NCI-H1417 treated with DMSO at 0.1 percent for 48 hours (cell line): Measurements from ENCODE around the gene TMEM178B.
"Not testable (repeated sequence)": the region's sequence is repeated elsewhere in the genome, so short reads cannot be mapped to it uniquely, and the experiment has no call there.

Experiments used
- DNase-seq: peaks from one replicate; lab custom pipeline; 2025; lab: John Stamatoyannopoulos, UW

The TMEM178B gene

DNA sequence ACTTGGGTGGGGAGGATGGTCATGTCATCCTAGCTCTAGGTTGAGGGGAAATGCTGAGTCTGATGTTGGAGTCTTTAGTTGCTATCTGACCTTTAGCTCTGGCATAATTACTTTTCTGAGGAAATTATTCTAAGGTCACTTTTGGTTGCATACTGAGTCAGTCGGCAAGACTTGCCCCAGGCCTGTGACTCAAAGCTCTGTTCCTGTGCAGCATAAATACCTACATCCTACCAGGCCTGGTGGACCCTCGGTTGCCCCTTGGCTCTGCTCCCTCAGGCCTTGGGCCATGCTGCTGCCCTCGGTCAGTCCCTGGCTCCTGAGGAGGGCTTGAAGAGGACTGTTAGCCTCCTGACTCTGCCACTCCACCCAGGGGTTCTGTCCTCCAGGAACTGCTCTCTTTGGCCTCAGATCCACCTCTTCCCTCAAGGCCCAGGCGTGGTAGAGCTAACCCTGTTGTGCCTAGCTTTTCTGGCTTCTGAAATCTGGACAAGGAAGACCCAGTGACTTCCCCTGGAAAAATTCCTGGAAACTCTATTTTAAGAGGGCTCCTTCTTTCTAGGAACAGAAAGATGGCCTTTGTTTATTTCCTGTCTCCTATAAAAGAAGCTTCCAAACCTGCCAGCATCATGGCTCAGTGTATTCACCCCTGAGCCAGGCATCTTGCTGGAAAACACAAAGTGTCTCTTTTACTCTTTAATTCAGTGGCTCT lies 71.2 kb downstream of the TMEM178B start:
- DNase-seq = no peak

DNA sequence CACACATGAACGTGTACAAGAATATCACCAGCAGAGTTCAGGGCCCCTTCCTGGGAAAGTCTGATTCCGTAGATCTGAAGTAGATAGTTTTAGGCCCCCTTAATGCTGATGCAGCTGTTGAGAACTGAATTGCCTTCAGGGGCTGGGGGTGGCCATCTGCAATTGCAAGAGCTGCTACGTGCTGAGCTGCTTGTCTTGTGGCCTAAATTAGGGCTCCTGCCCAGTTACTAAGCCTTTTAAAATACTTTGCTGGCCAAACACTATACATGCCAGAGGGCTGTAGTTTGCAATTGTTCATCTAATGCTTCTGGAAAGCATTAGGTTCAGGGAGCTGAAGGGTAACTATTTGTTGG lies 71.7 kb downstream of the TMEM178B start:
- no peak for DNase-seq

- no peak for DNase-seq
Measured at GRCh38 chr7:141147482-141147881, 73.6 kb downstream of the TMEM178B start.

GRCh38 chr7:141150465-141150864 lies 76.6 kb downstream of the TMEM178B start:
- no peak for DNase-seq

DNA sequence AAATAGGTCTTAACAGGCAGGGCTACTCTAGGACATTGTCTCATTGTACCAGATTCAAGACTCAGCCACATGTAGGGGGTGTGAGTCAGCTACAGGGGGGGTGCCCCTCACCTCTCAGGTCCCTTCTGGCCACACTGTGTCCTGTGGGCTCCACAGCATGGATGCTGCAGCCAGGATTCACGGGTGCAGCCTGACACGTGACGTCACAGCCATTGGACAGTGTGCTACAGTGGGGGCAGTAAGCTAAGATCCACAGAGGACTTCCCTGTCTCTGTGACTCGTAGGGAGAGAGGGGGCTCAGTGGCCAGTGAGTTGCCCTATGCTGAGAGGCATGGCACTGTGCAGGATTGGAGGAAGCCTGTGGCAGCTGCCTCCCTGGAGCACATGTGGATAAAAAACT lies 77.9 kb downstream of the TMEM178B start:
- DNase-seq = no peak

DNA sequence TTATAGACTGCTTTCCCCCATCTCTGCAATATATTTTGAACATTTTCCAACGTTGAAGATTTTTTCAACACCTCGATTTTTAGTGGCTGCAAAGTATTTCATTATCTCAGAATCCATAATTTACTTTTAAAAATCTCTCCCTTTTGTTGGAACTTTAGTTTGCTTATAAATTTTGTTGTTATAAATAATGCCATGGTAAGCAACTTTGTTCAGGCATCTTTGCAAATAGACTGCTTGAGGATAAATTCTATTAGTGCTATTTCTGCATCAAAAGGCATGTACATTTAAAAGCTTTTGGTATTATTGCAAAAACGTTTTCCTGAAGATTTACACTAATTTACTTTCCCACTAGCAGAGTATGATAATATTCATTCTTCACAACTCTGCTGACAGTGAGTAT lies 79.4 kb downstream of the TMEM178B start:
- DNase-seq = no peak

- DNase-seq = no peak
Measured at GRCh38 chr7:141154131-141154732, 80.4 kb downstream of the TMEM178B start.

- DNase-seq = no peak
Measured at GRCh38 chr7:141156407-141156806, 82.5 kb downstream of the TMEM178B start.

DNA sequence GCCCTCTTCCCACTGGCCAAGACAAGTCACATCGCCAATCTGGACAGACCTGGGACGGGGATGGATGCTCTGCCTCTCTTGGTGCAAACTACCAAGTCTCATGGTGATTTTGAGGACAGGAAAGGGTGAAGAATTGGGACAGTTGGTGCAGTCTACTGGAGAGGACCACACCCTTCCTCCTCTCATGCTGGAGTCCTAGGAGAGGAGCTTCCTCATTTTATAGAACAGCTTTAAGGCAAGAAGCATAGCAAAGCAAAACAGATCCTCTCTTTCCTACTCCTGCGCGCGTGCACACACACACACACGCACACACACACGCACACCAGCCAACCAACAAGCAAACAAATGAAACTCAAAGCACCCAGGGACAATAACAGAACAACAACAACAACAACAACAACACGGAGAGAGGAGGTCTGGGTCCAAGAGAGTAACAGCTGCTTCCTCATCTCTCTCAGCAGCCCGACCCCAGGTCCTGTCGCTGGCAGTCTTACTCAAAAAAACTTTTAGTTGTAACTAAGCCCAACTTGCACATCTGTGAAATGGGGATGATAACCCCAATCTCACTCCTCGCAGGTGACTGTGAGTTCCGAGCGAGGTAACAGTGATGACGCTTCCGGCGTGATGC lies 83.4 kb downstream of the TMEM178B start:
- DNase-seq = no peak

DNA sequence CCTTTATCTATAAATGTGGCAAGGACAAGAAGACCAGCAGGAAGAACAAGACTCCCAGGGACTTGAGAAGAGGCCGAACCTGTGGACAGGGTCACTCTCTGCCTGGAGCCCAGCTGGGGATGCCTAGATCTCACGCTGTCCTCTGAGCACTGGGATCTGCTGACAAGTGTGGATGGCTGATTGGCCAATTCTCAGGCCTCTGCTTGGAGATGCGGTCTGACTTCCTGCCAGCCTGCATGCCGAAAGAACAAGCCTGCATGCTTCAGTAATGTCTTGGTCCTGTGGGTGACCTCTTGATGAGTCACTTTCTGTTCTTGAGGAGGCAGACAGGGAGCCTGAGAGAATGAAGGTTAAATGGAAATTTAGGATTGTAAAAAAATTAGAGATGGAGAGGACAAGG lies 84.7 kb downstream of the TMEM178B start:
- no peak for DNase-seq

- no peak for DNase-seq
Measured at GRCh38 chr7:141160246-141160860, 86.5 kb downstream of the TMEM178B start.

- DNase-seq = no peak
Measured at GRCh38 chr7:141161550-141162535, 88.0 kb downstream of the TMEM178B start.

DNA sequence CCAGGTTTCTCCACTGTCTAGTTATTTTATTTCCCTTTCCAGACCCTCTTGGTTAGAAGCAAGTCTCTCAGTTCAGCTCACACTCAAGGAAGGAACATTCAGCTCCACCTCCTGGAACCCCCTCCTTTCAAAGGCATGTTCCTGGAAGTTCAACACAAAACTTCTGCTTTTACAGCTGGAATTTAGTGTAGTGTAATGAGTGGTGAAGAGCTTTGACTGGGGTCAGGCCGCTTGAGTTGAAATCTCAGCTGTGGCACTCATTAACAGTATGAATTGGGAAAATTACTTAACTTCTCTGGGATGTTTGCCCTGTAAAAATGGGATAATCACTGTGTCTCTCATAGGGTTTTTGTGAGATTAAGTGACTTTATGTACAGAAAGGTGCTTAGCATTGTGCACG lies 91.7 kb downstream of the TMEM178B start:
- no peak for DNase-seq

GRCh38 chr7:141166926-141167325 lies 93.1 kb downstream of the TMEM178B start:
- DNase-seq = no peak

- DNase-seq = no peak
Measured at GRCh38 chr7:141167381-141167964, 93.6 kb downstream of the TMEM178B start.

GRCh38 chr7:141169157-141169556 lies 95.3 kb downstream of the TMEM178B start:
- DNase-seq = not testable (repeated sequence)

DNA sequence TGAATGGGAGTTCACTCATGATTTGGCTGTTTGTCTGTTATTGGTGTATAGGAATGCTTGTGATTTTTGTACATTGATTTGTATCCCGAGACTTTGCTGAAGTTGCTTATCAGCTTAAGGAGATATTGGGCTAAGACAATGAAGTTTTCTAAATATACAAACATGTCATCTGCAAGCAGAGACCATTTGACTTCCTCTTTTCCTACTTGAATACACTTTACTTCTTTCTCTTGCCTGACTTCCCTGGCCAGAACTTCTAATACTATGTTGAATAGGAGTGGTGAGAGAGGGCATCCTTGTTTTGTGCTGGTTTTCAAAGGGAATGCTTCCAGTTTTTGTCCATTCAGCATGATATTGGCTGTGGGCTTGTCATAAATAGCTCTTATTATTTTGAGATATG lies 101.9 kb downstream of the TMEM178B start:
- not testable (repeated sequence) for DNase-seq

DNA sequence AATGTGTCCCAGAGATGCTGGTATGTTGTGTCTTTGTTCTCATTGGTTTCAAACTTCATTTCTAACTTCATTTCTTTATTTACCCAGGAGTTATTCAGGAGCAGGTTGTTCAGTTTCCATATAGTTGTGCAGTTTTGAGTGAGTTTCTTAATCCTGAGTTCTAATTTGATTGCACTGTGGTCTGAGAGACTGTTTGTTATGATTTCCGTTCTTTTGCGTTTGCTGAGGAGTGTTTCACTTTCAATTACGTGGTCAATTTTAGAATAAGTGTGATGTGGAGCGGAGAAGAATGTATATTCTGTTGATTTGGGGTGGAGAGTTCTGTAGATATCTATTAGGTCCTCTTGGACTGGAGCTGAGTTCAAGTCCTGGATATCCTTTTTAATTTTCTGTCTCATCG lies 103.3 kb downstream of the TMEM178B start:
- DNase-seq = not testable (repeated sequence)

DNA sequence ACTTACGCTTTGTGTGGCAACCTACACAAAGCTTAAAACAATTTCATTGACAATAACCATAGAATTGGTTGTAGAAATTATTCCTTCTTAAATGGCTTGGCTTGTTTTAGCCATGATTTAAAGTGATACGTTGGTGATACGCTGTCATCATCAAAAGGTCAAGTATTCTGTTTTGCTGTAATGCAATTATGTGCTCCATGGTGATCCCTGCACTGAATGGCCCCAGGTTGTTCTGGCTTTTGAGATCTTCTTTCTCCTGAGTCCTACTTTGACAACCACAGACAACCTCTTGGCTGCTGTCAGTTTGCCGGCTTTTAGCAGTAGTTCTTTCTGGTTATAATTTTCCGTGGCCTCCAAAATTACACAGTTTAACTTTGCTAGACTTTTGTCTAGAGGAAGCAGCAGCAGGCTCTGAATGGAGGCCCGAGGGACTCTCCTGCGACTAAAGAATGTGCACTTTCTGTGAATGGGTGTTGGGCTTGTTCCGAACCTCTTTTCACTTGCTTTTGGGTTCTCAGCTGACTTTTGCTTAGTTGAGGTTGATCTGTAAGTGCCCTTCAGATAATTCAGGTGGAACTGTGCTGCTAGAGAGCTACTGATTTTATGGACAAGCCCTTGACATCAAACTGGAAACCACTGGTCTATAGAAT lies 104.7 kb downstream of the TMEM178B start:
- no peak for DNase-seq

DNA sequence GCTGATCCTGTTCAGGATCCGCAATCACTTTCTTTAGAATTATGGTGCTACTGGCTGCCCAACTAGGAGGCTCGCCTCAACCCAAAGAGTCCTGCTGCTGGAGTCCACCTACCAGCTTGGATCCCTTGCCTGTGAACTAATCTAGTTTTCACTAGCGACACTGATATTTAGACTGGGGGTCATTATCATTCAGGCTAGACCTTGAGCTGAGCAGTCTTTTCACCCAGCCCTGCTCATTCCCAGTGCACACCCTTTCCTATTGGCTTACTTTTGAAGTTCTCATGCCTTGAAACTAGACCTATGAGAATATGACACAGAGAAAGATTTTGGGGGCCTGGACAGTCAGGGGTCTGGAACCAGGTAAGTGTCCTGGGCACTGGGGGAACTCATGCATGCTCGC lies 107.9 kb downstream of the TMEM178B start:
- no peak for DNase-seq
